Neural cell (in vitro differentiated cells): Measurements from ENCODE around the gene PLCB1. TPM values are rescaled to one million over a fixed set of nuclear protein-coding genes. Genes with fewer than 3 reads are reported as not detected.

Source experiments
- H2AFZ ChIP-seq: fragments of 200-600, 300-800 bp; sonication (generic), shearing (Covaris generic); 2 replicates; pipeline ENCODE4 v1.6.0; 2014; ENCODE audit warnings: low read depth, mild to moderate bottlenecking, antibody characterized with exemption, low read length, moderate library complexity
- H3F3A ChIP-seq: fragments of 200-600 bp; shearing (Covaris generic); 2 replicates; pipeline ENCODE4 v1.6.1; 2016; ENCODE audit warnings: mild to moderate bottlenecking, moderate library complexity, mixed read lengths, antibody characterized with exemption, low read length; ENCODE audit not compliant: insufficient read depth, poor library complexity, severe bottlenecking
- H3K27ac ChIP-seq: fragments of 200-600, 300-800 bp; sonication (generic), shearing (Covaris generic); 2 replicates; pipeline ENCODE4 v1.5.1; 2014; ENCODE audit warnings: mild to moderate bottlenecking, low read length, moderate library complexity
- H3K27me3 ChIP-seq: fragments of 300-800, 200-600 bp; sonication (generic), shearing (Covaris generic); 2 replicates; pipeline ENCODE4 v1.6.0; 2014; ENCODE audit warnings: mild to moderate bottlenecking, low read depth, low read length, moderate library complexity; ENCODE audit not compliant: insufficient read depth
- H3K36me3 ChIP-seq: fragments of 300-800, 200-600 bp; sonication (generic), shearing (Covaris generic); 2 replicates; pipeline ENCODE4 v1.5.1; 2014; ENCODE audit warnings: mild to moderate bottlenecking, antibody characterized with exemption, low read length, moderate library complexity; ENCODE audit not compliant: insufficient read depth
- H3K4me2 ChIP-seq: fragments of 300-800, 200-600 bp; sonication (generic), shearing (Covaris generic); 2 replicates; pipeline ENCODE4 v1.6.0; 2014; ENCODE audit warnings: mild to moderate bottlenecking, low read length
- H3K4me3 ChIP-seq: fragments of 300-800, 200-600 bp; sonication (generic), shearing (Covaris generic); 2 replicates; pipeline ENCODE4 v1.5.1; 2014; ENCODE audit warnings: mild to moderate bottlenecking, low read length, moderate library complexity
- H3K79me2 ChIP-seq: fragments of 200-600 bp; shearing (Covaris generic); replicated peaks from 2 replicates; pipeline ENCODE4 v1.6.0; 2014; ENCODE audit warnings: mild to moderate bottlenecking, low read length, moderate library complexity; ENCODE audit not compliant: insufficient read depth
- H3K9ac ChIP-seq: fragments of 300-800, 200-600 bp; sonication (generic), shearing (Covaris generic); 2 replicates; pipeline ENCODE4 v1.6.1; 2016; ENCODE audit warnings: mild to moderate bottlenecking, low read length, mixed read lengths
- H3K9me2 ChIP-seq: fragments of 200-600 bp; shearing (Covaris generic); 2 replicates; pipeline ENCODE4 v1.6.1; 2016; ENCODE audit warnings: mild to moderate bottlenecking, low read length, mixed read lengths; ENCODE audit not compliant: insufficient read depth
- H3K9me3 ChIP-seq: fragments of 200-600, 300-800 bp; sonication (generic), shearing (Covaris generic); 2 replicates; pipeline ENCODE4 v1.6.1; 2016; ENCODE audit warnings: mild to moderate bottlenecking, mixed run types, low read length, moderate library complexity, mixed read lengths
- H4K20me1 ChIP-seq: fragments of 200-600 bp; shearing (Covaris generic); 2 replicates; pipeline ENCODE4 v1.6.1; 2016; ENCODE audit warnings: mild to moderate bottlenecking, mixed run types; ENCODE audit not compliant: insufficient read depth
- EP300 ChIP-seq: fragments of 450-650 bp; conservative IDR thresholded peaks from 2 replicates; pipeline ENCODE4 v1.6.1; 2014; ENCODE audit warnings: antibody characterized with exemption, mild to moderate bottlenecking, moderate library complexity; ENCODE audit not compliant: poor library complexity, severe bottlenecking
- EZH2 ChIP-seq: fragments of 200-600, 300-800 bp; shearing (Covaris generic), sonication (generic); IDR thresholded peaks from 2 replicates; pipeline ENCODE4 v1.6.1; 2014; ENCODE audit warnings: antibody characterized with exemption, low read length, borderline replicate concordance, mild to moderate bottlenecking; ENCODE audit not compliant: insufficient read depth, poor library complexity, severe bottlenecking
- POLR2AphosphoS5 ChIP-seq: IDR thresholded peaks from 2 replicates; pipeline ENCODE4 v1.6.1; 2012
- RAD21 ChIP-seq: fragments of 450-650 bp; conservative IDR thresholded peaks from 2 replicates; pipeline ENCODE4 v1.6.1; 2014; ENCODE audit warnings: antibody characterized with exemption, mild to moderate bottlenecking, moderate library complexity
- SMC3 ChIP-seq: fragments of 450-650 bp; conservative IDR thresholded peaks from 2 replicates; pipeline ENCODE4 v1.6.1; 2014; ENCODE audit warnings: antibody characterized with exemption, mild to moderate bottlenecking, moderate library complexity; ENCODE audit not compliant: poor library complexity
- TAF1 ChIP-seq: IDR thresholded peaks from 2 replicates; pipeline ENCODE4 v1.6.1; 2012; ENCODE audit warnings: low read depth
- polyA plus RNA-seq: library from polyadenylated mRNA; depleted of rRNA; stranded (reverse); fragments of >200 nt; gene quantifications from 2 replicates; pipeline ENCODE4 v1.2.3, GENCODE V29; 2014
- TF ChIP-seq, protein P1 (sequence below): IDR thresholded peaks from 2 replicates; pipeline ENCODE4 v1.6.1; 2012; ENCODE audit warnings: borderline replicate concordance
- TF ChIP-seq, protein P2 (sequence below): fragments of 450-650 bp; IDR thresholded peaks from 2 replicates; pipeline ENCODE4 v1.5.1; 2014; ENCODE audit warnings: antibody characterized with exemption, mild to moderate bottlenecking, moderate library complexity; ENCODE audit not compliant: poor library complexity, severe bottlenecking

Gene PLCB1
- polyA plus RNA-seq, 1 donor from 2014 or later = 11.4 TPM

DNA sequence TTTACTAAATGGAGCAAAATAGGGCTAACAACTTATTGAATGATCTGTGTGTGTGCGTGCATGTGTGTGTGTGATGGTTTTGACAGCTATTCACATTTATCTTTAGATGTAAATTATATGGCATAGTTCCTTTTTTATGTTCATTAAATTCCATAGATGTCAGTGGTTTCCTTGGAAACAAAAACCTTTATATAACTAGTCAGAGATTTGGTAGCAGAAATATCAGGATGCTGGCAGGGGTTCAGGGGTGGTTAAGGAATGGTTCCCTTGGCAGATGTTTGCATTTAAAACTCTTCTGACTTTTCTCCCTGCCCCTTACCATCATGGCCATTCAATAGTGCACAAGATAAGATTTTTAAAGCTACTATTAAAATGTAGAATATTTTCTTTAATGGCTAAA lies 256.6 kb downstream of the PLCB1 start:
- Histone ChIP-seq H3K79me2 (no peaks in the 10 kb centered on the region), H3K27ac (peak overlapping the region; percentile 50), H3K9me2 (no peaks in the 10 kb centered on the region), H4K20me1 (no peaks in the 10 kb centered on the region), H3K4me2 (peak overlapping the region; percentile 46), H2AFZ (no peak overlapping the region), H3F3A (no peaks in the 10 kb centered on the region), H3K9ac (no peak overlapping the region), H3K27me3 (no peaks in the 10 kb centered on the region), H3K9me3 (no peaks in the 10 kb centered on the region), H3K4me3 (peak overlapping the region; percentile 32), H3K36me3 (no peaks in the 10 kb centered on the region)
- TF ChIP-seq EP300 = peak; percentile 55
- TF ChIP-seq, protein P1, sequence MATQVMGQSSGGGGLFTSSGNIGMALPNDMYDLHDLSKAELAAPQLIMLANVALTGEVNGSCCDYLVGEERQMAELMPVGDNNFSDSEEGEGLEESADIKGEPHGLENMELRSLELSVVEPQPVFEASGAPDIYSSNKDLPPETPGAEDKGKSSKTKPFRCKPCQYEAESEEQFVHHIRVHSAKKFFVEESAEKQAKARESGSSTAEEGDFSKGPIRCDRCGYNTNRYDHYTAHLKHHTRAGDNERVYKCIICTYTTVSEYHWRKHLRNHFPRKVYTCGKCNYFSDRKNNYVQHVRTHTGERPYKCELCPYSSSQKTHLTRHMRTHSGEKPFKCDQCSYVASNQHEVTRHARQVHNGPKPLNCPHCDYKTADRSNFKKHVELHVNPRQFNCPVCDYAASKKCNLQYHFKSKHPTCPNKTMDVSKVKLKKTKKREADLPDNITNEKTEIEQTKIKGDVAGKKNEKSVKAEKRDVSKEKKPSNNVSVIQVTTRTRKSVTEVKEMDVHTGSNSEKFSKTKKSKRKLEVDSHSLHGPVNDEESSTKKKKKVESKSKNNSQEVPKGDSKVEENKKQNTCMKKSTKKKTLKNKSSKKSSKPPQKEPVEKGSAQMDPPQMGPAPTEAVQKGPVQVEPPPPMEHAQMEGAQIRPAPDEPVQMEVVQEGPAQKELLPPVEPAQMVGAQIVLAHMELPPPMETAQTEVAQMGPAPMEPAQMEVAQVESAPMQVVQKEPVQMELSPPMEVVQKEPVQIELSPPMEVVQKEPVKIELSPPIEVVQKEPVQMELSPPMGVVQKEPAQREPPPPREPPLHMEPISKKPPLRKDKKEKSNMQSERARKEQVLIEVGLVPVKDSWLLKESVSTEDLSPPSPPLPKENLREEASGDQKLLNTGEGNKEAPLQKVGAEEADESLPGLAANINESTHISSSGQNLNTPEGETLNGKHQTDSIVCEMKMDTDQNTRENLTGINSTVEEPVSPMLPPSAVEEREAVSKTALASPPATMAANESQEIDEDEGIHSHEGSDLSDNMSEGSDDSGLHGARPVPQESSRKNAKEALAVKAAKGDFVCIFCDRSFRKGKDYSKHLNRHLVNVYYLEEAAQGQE = no peak
- no peak for TF ChIP-seq POLR2AphosphoS5
- no peak for TF ChIP-seq RAD21
- no peak for TF ChIP-seq SMC3

DNA sequence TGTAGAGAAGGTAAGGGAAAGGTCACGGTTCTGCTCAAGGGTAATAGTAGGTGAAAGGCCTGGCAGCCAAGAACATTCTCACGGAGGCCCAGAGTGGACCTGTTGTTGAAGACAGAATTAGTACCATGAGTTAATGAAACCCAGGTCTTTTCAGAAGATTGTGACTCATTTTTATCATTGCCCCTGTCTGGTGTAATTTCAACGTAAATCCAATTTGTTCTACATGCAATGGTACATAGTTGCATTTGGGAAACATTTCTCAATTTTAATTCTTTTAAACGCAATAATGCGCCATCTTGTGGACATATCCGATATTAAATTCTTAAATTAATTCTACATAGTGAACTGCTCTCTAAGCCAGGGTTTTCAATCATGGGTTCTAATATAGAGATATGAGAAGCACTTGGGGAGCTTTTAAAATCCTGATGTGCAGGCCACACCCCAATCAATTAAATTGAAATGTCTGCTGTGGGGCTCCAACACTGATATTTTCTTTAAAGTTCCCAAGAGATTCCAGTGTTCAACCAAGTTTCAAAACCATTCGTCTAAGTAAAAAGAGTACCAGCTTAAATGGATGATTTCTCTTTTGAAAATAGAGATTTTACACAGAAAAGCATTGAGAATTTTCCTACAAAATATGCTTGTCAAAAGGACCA lies 257.4 kb downstream of the PLCB1 start:
- H3K4me3 ChIP-seq = peak overlapping the region; percentile 32
- H3K27me3 ChIP-seq = no peaks in the 10 kb centered on the region
- peak overlapping the region; percentile 46 for H3K4me2 ChIP-seq
- H3K9ac ChIP-seq = no peak overlapping the region
- no peaks in the 10 kb centered on the region for H4K20me1 ChIP-seq
- no peaks in the 10 kb centered on the region for H3K79me2 ChIP-seq
- no peaks in the 10 kb centered on the region for H3K9me3 ChIP-seq
- no peaks in the 10 kb centered on the region for H3K36me3 ChIP-seq
- H3K9me2 ChIP-seq = no peaks in the 10 kb centered on the region
- no peak overlapping the region for H2AFZ ChIP-seq
- H3K27ac ChIP-seq = peak overlapping the region; percentile 50
- TF ChIP-seq SMC3 (peak; percentile 79), RAD21 (peak; percentile 64), EP300 (no peak)
- TF ChIP-seq, protein P2, sequence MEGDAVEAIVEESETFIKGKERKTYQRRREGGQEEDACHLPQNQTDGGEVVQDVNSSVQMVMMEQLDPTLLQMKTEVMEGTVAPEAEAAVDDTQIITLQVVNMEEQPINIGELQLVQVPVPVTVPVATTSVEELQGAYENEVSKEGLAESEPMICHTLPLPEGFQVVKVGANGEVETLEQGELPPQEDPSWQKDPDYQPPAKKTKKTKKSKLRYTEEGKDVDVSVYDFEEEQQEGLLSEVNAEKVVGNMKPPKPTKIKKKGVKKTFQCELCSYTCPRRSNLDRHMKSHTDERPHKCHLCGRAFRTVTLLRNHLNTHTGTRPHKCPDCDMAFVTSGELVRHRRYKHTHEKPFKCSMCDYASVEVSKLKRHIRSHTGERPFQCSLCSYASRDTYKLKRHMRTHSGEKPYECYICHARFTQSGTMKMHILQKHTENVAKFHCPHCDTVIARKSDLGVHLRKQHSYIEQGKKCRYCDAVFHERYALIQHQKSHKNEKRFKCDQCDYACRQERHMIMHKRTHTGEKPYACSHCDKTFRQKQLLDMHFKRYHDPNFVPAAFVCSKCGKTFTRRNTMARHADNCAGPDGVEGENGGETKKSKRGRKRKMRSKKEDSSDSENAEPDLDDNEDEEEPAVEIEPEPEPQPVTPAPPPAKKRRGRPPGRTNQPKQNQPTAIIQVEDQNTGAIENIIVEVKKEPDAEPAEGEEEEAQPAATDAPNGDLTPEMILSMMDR = peak; percentile 72
- H3F3A ChIP-seq = no peaks in the 10 kb centered on the region

DNA sequence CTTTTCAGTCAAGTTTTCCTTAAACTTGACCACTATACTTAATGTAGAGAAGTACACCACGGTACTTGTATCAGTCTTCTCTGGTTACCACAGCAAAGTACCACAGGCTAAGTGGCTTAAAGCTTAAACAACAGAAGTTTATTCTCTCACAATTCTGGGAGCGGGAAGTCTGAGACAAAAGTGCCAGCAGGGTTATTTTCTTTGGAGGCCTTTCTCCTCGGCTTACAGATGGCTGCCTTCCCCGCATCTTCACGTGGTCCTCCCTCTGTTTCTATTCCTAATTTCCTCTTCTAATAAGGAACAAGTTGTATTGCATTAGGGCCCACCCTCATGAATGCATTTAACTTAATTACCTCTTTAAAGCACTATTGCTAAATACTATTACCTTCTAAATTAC lies 258.0 kb downstream of the PLCB1 start:
- H3K4me3 ChIP-seq = no peak overlapping the region
- TF ChIP-seq RAD21 (no peak), POLR2AphosphoS5 (no peak), TAF1 (no peak), SMC3 (no peak), EZH2 (no peak)
- TF ChIP-seq, protein P1 = no peak
- TF ChIP-seq, protein P2 = no peak
- H3K27ac ChIP-seq = no peak overlapping the region
- H3K9ac ChIP-seq = no peak overlapping the region
- H3F3A ChIP-seq = no peaks in the 10 kb centered on the region
- no peak overlapping the region for H3K4me2 ChIP-seq
- H3K9me3 ChIP-seq = no peaks in the 10 kb centered on the region
- H3K79me2 ChIP-seq = no peaks in the 10 kb centered on the region
- H4K20me1 ChIP-seq = no peaks in the 10 kb centered on the region
- no peaks in the 10 kb centered on the region for H3K27me3 ChIP-seq
- H2AFZ ChIP-seq = no peak overlapping the region
- H3K9me2 ChIP-seq = no peaks in the 10 kb centered on the region
- H3K36me3 ChIP-seq = no peaks in the 10 kb centered on the region
